ENCODE measurements around the gene SLC16A9.

- no peak for TF ChIP-seq CTCF (IDR thresholded peaks at IDR 0.05)
- TF ChIP-seq ZFX (IDR thresholded peaks at IDR 0.05; ENCODE audit: borderline replicate concordance): no peak
Measured at GRCh38 chr10:59735296-59735695, 25.6 kb upstream of the SLC16A9 start.

All from 22Rv1 (cell line).